IPS-18c (cell line): ENCODE measurements around the gene HOXA4.
A peak's percentile ranks its signal among the peaks of the same experiment; 100 is the strongest.

Experiments used
- H3K4me3 ChIP-seq: 2 replicates; pipeline ENCODE4 v1.7.0; 2013; ENCODE audit warnings: low read depth, mild to moderate bottlenecking, low read length, moderate library complexity; ENCODE audit not compliant: insufficient read depth
- H3K9me3 ChIP-seq: one replicate; pipeline ENCODE4 v1.6.1; 2013; ENCODE audit warnings: mild to moderate bottlenecking, low read length, moderate library complexity; ENCODE audit not compliant: control insufficient read depth, insufficient read depth

Gene HOXA4

GRCh38 chr7:27152816-27153442 lies 22.4 kb upstream of the HOXA4 start:
- no peak overlapping the region for H3K4me3 ChIP-seq
- H3K9me3 ChIP-seq, result no peaks in the 10 kb centered on the region

DNA sequence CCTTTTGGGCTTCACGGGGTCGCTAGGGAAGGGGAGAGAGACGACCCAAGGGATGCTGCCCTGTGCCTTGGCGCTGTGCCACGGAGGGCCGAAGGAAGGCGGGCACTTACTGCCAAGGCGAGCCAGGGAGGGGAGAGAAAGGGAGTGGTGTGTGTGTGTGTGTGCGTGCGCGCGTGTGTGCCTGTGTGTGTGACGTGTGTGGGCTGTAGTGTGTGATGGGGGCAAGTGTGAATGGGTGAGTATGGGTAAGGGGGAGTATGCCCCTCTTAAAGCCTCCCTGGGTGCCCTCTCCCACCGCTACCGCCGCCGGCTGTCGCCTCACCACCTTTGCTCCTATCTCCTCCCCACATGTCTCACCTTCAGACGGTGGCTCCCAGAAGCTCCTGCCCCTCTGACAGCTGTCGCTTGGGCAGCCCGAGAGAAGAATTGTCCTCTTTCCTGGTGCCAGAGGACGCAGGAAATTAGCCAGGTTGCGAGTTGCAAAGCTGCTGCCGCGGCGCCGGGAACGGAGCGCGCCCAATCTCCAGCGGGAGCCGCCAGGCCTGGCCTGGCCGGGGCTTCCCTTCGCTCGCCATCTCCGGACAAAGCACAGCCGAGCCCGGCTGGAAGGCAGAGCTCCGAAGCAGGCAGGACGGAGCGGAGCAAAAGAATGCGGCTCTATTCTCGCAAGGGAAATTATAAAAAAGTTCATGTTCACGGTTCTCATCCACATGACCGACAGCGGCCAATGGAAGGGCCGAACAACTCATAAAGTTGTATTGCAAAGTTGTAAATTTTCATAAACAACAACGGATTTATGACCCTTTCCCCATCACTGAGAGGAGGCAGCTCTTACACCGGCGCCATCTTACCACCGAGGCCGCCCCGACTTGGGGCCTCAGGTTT lies 21.6 kb upstream of the HOXA4 start, which contains the start of gene HOXA3:
TSS of gene HOXA3 (minus strand) at position 653 of the 885 bp plus-strand sequence. CDS start 41,943 bp downstream, outside the sequence.
- no peak within 1 kb of the TSS for H3K4me3 ChIP-seq
- peaks cover under 1% of the 10 kb centered on the region for H3K9me3 ChIP-seq

DNA sequence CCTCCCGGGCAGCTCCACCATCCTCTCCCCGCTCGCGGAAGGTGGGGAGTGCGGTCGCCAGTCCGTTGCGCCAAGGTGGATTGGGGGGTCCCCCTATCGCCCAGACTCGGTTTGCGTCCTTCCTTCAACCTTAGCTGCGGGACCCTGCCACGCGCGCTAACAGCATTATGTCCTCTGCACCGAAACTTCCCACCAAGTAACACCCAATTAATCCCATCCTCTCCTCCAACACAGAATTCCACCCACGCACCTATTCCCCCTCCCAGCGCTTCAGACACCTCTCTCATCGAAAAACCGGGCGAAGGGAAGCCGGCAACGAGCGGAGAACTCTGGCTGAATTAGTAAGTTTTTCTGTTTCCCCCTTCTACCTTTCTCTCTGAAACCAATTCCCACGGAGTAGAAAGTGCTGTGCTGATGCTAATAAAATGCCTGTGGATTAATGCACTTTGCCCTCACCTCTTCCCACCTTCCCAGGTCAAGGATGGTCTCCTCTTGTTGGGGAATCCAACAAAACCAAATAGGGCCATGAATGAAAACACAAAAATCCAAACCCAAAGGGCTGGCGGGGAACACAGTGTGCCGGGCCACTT lies 20.9 kb upstream of the HOXA4 start:
- H3K9me3 ChIP-seq, result peaks cover 2% of the 10 kb centered on the region
- H3K4me3 ChIP-seq, result no peak overlapping the region

DNA sequence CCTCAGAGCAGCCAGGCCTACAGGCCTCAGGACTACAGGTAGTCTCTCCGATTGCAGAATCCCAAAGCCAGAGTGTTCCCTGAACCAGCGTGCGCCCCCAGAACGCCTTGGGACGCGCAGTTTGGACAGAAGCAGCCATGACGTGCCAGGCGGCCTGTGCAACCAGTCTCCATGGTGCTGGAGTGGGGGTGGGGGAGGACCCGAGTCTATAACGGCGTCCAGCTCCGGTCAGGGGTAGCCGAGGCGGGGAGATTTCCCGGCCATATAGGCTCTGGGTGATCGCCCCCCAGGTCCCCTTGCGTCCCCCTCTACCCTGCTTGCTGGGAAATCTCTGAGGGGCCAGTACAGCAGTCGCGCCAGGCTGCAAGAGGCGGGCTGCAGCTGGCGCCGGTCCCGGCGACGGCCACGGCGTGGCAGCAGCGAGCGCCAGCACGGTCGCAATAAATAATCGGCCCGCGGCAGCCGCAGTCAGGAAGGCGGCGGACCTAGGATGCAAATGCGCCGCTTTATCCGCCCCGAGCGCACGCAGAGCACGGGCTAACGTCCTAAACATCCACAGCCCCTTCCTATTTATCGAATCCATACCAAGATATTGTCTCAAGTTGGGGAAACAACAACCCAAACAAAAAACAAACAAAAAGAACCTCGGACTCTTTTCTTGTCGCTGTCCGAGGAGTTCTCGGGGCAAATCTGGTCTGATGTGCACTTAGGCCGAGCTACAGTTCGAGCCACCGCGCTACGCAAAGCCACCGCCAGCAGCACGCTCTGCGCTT lies 20.2 kb upstream of the HOXA4 start:
- H3K4me3 ChIP-seq, result peak overlapping the region; percentile 22; the same call in 1 of the 2 replicates
- peaks cover 2% of the 10 kb centered on the region for H3K9me3 ChIP-seq

DNA sequence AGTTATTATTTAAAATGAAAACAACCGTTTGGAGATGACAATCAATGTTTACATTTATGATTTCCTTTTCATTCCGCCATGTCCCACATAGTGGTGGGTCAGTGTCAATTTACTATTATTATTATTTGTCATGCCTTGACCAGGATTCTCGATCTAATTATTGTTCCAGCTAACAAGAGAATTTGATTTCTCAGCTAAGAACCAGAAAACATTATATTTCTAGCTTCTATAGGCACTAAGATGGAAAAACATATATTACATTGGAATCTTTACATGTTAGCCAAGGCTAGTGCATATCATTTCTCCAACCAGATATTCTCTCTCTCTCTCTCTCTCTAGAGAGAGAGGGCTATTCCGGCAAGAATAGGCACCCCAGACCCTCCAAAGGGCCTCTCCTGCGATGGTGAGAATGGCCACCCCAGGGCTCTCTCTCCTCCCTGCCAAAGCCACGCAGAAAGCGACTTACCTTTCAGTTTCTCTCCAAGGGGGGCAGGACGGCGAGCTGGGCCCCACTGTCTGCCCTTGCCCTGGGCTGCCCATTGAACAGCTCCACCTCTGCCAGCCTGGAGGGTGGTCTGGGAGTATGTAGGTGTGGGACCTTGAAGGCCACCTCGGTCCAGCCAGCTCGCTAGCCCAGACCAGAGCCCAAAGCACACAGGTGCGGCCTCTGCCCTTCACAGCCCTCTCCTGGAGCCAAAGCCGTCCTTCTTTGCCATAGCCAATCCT lies 19.4 kb upstream of the HOXA4 start:
- Histone ChIP-seq H3K9me3 (peaks cover 2% of the 10 kb centered on the region), H3K4me3 (no peak overlapping the region)

- Histone ChIP-seq H3K9me3 (peaks cover 2% of the 10 kb centered on the region), H3K4me3 (no peak overlapping the region)
Measured at GRCh38 chr7:27148756-27149641, 18.4 kb upstream of the HOXA4 start.

DNA sequence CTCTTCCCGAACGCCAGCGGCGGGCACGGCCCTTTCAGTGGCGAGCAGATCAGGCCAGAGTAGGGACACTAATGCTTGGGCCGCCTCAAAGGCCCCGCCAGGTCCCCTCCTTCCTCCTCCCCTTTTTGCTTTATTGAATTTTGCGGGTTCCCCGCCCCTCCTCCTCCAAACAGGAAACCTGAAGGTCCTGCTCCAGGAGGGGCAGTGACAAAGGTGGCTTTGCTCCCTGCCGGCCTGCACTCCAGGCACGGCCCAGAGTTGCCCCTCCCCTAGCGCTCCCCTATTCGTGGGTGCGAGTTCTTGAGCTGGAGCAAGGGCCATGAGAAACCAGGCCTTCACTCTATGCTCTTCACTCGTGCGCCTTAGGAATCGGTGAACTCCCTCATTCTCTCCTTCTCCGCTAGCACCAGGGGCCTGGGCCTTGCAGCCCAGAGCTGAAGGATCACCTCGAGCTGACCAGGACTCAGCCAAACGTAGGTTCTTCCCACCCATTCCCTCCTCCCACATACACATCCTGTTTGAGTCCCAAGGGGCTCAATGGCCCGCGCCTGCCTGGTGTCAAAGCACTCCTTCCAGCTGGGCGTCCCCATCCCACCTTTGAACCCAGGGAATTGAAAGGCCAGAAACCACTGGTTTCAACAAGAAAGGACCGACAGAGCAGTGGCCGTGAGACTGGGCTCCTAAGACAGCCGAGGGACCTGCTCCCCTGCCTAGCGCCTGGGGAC lies 17.6 kb upstream of the HOXA4 start:
- Histone ChIP-seq H3K4me3 (no peak overlapping the region), H3K9me3 (peaks cover 5% of the 10 kb centered on the region)

DNA sequence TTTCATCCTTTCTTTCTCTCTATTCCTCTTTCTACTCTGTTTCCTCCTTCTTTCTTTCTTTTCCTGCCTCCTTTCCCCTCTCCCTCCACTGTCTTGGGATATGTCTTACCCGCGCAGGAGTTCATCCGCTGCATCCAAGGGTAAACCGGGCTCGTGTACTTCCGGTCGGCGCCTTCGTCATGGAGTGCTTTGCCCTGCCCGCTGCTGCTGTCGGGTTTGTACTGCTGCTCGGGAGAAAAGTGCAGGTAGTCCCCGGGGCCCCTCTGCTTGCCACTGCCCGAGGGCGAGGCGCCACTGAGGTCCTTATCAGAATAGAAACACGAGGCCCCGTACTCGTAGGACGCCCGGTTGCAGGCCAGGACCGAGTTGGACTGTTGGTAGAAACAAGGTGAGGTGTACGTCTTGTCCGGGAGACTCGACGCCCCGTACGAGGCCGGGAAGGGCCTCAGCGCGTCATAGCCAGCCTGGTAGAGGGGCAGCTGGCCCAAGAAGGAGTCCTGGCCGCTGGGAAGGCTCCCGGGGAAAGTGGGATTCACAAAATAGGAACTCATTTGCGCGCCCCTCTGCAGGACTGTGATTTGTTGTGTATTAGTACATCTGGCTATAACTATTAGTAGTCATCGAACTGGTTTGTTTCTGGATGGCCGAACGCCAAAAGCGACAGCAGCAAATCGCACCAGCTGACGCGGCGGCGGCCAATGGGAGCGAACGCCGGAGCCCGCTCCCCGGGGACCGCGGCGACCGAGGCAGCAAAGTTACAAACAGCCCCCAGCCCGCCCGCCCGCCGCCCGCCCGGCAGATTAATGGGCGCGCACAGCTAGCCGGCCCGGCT lies 16.9 kb upstream of the HOXA4 start, which contains the start of gene HOXA6:
TSS of gene HOXA6 (minus strand) at position 576 of the 832 bp plus-strand sequence. CDS start at position 551, 25 bp downstream.
- Histone ChIP-seq H3K4me3 (no peak within 1 kb of the TSS), H3K9me3 (peaks cover 7% of the 10 kb centered on the region)

DNA sequence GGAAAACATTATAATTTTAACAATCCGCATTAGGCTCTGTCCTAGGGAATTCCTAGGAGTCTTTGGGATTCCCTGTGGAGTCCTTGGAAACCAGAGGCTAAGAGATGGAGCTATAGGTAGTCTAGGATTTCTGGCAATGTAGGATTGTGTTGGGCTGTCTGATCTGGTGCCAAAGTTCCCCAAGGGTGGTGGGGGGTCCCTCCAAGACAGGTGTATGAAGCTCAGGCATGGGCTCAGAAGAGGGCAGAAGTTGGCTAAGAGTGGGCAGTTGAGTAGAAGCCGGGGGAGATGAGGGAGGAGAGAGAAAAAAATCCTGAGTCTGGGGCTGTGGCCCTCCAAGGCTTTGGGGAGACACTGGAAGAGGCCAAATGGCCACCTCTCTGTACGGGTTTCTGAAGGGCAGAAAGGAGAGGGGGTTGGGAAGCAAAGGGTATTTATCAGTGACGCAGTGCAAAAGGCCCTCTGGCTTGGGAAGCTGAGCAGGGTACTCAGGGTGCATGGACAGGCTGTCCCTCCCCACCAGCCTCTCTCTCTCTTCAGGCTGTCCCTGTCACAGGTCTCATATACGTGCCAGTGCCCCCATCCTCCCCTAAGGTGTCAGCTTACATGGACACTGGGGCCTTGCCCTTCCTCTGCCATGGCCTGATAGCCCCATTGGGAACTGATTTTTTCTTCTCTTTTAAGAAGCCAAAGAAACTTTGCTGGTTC lies 16.1 kb upstream of the HOXA4 start:
- H3K9me3 ChIP-seq, result peaks cover 7% of the 10 kb centered on the region
- no peak overlapping the region for H3K4me3 ChIP-seq

GRCh38 chr7:27145914-27146412 lies 15.4 kb upstream of the HOXA4 start:
- H3K4me3 ChIP-seq, result no peak overlapping the region
- H3K9me3 ChIP-seq, result peaks cover 7% of the 10 kb centered on the region

DNA sequence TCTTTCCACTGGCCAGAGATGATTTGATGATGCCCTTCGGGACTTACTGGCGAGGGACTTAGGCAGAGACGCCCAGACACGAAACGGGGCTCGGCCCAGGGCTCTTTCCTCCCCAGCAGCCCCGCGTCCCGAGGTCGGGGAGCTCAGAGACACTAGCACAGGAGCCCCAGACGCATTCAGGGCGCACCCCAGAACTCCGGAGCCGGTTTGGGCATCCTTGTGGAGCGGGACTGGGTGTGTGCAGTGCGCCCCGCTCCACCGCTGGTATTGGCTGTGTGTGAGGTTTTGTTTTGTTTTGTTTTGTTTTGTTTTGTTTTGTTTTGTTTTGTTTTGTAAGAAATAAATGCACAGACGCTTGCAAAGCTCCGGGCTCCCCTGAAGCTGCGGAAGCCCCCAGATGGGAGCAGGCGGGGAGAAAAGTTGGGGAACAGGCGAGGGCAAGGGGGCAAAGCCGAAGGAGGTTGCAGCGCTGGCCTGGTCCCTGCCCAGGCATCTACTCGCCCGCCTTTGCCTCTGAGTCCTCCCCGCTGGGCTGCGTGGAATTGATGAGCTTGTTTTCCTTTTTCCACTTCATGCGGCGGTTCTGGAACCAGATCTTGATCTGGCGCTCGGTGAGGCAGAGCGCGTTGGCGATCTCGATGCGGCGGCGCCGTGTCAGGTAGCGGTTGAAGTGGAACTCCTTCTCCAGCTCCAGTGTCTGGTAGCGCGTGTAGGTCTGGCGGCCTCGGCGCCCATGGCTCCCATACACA lies 14.8 kb upstream of the HOXA4 start:
- Histone ChIP-seq H3K4me3 (no peak overlapping the region), H3K9me3 (peaks cover 7% of the 10 kb centered on the region)

DNA sequence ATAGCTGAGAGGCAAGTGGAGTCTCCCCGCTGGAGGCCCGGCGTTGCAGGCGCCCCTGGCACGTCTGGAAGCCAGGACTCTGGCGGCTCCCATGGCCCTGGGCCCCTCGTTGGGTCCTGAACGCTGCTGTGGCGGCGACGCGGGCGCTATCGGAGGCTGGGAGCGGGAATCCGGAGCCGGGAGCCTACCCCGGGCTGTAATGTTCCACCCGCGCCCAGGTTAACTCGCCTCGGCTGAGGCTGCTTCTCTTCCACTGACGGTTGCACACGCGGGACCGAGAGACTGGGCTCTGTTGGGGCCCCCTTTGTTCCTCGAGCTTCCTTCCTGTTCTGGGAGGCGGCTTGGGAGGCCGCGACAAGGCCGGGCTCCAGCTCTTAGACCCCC lies 14.2 kb upstream of the HOXA4 start:
- no peak overlapping the region for H3K4me3 ChIP-seq
- peaks cover 7% of the 10 kb centered on the region for H3K9me3 ChIP-seq
